ENCODE data around the gene ACAP3.

The ACAP3 gene, protein sequence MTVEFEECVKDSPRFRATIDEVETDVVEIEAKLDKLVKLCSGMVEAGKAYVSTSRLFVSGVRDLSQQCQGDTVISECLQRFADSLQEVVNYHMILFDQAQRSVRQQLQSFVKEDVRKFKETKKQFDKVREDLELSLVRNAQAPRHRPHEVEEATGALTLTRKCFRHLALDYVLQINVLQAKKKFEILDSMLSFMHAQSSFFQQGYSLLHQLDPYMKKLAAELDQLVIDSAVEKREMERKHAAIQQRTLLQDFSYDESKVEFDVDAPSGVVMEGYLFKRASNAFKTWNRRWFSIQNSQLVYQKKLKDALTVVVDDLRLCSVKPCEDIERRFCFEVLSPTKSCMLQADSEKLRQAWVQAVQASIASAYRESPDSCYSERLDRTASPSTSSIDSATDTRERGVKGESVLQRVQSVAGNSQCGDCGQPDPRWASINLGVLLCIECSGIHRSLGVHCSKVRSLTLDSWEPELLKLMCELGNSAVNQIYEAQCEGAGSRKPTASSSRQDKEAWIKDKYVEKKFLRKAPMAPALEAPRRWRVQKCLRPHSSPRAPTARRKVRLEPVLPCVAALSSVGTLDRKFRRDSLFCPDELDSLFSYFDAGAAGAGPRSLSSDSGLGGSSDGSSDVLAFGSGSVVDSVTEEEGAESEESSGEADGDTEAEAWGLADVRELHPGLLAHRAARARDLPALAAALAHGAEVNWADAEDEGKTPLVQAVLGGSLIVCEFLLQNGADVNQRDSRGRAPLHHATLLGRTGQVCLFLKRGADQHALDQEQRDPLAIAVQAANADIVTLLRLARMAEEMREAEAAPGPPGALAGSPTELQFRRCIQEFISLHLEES

DNA sequence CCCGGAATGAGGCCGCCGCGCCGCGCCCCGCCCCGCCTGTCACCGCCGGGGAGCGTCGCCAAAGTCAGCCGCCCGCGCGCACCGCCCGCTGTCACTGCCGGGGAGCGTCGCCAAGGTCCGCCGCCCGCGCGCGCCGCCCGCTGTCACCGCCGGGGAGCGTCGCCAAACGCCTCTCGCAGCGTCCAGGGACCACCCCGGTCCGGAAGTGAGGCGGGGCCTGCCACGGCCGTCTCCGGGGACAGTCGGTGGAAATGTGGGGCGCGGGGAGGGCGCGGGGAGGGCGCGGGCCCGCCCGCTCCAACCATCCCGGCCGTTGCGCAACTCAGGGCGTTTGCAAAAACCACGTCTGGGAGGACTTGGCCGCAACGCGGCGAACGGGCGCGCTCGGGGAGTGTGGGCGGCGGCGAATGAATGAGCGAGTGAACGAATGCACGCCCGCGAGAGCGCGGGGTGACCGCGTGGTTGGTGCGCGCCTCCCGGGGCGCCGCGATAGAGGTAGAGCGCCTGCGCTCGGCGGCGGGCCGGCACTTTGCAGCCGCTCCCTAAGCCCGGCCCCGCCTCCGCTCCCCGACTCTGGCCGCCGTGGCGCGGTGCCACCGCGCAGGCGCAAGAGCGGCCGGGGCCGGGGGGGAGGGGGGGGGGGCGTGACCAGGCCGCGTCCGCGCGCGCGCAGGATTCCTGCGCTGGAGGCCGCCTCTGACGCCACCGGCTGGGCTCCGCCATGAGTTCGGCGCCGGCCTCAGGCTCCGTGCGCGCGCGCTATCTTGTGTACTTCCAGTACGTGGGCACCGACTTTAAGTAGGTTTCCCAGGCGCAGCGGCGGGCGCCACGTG lies at the start of gene ACAP3, which contains the start of gene PUSL1:
ACAP3 (minus strand) TSS at position 8 of the 833 bp plus-strand sequence. CDS start 115 bp downstream, outside the sequence.
PUSL1 (plus strand) TSS at position 675 of the 833 bp plus-strand sequence; CDS start at position 722, 47 bp downstream.
- in situ Hi-C loops (cut with MboI; ENCODE audit: low sequenced_read_pairs, unreplicated experiment): no loop called here
- DNase-seq (ENCODE audit: low spot score): peak; percentile 99
- TF ChIP-seq, protein P1, sequence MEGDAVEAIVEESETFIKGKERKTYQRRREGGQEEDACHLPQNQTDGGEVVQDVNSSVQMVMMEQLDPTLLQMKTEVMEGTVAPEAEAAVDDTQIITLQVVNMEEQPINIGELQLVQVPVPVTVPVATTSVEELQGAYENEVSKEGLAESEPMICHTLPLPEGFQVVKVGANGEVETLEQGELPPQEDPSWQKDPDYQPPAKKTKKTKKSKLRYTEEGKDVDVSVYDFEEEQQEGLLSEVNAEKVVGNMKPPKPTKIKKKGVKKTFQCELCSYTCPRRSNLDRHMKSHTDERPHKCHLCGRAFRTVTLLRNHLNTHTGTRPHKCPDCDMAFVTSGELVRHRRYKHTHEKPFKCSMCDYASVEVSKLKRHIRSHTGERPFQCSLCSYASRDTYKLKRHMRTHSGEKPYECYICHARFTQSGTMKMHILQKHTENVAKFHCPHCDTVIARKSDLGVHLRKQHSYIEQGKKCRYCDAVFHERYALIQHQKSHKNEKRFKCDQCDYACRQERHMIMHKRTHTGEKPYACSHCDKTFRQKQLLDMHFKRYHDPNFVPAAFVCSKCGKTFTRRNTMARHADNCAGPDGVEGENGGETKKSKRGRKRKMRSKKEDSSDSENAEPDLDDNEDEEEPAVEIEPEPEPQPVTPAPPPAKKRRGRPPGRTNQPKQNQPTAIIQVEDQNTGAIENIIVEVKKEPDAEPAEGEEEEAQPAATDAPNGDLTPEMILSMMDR (IDR thresholded peaks at IDR 0.05; ENCODE audit: borderline replicate concordance, control extremely low read depth, extremely low read depth, insufficient read depth, missing control alignments): no peak

DNA sequence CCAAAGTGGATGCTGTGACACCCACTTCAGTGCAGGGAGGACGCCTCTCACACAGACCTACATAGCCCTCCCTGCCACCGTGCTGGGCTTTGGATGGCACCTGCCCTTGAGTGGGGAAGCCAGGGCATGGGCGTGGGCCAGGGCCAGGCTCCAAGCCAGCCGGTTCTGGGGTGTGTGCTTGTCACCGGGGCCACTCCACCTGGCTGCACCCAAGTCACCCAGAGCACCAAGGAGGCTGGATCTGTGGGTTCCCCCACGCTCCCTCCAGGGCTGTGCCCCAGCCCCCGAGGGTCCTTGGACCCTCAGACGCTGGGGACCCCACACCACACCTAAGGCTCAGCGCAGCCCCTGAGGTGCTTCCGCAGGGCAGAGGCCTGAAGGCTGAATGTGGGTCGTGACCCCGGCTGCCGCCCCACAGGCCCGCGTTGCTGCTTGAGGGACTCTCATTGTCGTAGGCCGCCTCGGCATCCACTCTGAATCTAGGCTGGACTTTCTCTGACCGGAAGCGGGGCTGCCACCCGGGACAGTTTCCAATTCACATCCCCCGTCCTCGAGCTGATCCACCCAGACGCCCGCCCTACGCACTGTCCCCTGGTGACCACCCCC lies 49.2 kb upstream of the ACAP3 start:
- in situ Hi-C loops (cut with MboI; ENCODE audit: low sequenced_read_pairs, unreplicated experiment): no loop called here
- no peak for DNase-seq (ENCODE audit: low spot score)
- TF ChIP-seq, protein P1 (IDR thresholded peaks at IDR 0.05; ENCODE audit: borderline replicate concordance, control extremely low read depth, extremely low read depth, insufficient read depth, missing control alignments): no peak

DNA sequence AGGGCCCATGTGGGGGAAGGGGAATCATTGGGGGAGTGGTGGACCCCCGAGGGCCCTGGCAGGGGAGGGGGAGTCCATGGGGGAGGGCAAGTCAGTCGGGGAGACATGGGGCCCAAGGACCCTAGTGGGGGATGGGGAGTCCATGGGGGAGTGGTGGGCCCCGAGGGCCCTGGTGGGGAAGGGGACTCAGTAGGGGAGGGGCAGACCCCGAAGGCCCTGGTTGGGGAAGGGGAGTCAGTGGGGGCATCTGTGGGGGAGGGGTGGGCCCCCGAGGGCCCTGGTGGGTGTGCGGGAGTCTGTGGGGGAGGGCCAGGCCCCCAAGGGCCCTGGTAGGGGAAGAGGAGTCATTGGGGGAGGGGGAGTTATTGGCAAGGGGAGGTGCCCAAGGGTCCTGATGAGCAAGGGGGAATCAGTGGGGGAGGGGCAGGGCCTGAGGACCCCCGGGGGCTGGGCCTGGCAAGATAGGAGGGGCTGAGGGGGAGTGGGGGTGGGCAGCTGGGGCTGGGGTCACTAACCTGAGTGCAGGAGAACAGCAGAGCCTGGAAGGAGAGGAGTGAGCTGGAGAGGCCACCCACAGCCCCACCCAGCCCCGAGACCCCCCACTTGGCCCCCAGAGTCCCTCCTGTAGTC lies 48.6 kb upstream of the ACAP3 start:
- in situ Hi-C loops (cut with MboI; ENCODE audit: low sequenced_read_pairs, unreplicated experiment): no loop called here
- DNase-seq (ENCODE audit: low spot score): no peak
- TF ChIP-seq, protein P1 (IDR thresholded peaks at IDR 0.05; ENCODE audit: borderline replicate concordance, control extremely low read depth, extremely low read depth, insufficient read depth, missing control alignments): no peak

DNA sequence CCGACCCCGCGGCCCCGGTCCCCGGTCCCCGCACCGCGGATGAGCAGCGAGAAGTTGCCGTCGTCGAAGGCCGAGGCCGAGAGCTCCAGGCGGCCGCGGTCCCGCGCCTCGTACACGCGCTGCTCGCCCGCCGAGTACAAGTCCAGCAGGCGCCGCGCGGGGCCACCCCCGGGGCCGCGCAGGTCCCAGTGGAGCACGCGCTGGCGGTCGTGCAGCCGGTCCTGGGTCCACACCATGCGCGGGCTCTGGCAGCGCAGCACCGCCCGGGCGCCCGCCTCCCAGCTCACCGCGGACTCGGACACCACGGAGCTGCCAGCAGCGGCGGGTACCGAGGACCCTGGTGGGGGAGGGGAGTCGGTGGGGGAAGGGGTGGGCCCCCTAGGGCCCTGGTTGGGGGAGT lies 47.7 kb upstream of the ACAP3 start:
- in situ Hi-C loops (cut with MboI; ENCODE audit: low sequenced_read_pairs, unreplicated experiment): no loop called here
- peak; percentile 67 for DNase-seq (ENCODE audit: low spot score)
- TF ChIP-seq, protein P1 (IDR thresholded peaks at IDR 0.05; ENCODE audit: borderline replicate concordance, control extremely low read depth, extremely low read depth, insufficient read depth, missing control alignments): no peak

DNA sequence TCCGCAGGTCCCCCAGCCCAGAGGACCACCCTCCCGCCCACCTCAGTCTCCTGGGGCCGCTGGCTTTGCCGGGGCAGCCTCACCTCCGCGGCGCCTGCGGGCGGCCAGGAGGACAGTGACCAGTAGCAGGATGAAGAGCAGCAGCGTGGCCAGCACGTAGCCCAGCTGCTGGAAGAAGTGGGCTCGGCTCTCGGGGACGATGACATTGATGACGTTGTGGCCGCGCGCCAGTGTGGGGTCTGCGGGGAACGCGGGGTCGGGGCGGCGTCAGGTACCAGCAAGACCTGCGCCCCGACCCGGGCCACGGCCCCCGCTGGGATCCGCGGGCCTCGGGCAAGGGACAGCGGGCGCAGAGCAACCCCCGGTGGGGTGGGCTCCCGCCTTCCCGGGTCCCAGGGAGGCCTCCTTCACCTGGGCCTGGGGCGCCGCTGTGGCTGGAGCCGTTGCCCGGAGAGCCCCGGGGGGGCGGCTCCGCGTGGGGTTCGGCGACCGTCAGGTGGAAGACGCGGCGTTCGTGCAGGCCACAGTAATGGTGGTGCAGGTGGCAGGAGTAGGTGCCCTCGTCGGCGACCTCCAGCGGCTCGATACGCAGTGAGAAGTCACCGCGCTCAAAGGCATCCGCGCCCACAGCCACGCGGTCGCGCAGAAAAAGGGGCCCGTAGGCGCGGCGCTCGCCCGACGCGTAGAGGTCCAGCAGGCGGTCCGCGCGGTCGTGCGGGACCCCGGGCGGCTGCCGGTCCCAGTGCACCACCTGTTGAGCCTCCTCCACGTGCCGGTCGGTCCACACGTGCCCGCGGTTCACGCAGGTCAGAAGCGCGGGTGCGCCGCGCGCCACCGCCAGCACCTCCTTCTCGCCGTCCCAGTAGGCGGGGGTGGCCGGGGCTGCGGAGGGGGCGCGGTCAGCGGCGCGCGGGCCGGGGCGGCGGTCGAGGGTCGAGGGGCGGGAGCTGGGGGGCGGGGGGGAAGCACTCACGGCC lies 46.8 kb upstream of the ACAP3 start:
- in situ Hi-C loops (cut with MboI; ENCODE audit: low sequenced_read_pairs, unreplicated experiment): no loop called here

More for the DNA sequence above, 46.8 kb upstream of the ACAP3 start:
- TF ChIP-seq, protein P1 (IDR thresholded peaks at IDR 0.05; ENCODE audit: borderline replicate concordance, control extremely low read depth, extremely low read depth, insufficient read depth, missing control alignments): no peak
- DNase-seq (ENCODE audit: low spot score): no peak

Data from GM13976 (cell line).